IPS-20b (cell line): Measurements from ENCODE around the gene LAMA2.

Experiments used
- H3K27ac ChIP-seq: one replicate; pipeline ENCODE4 v1.5.1; 2013; ENCODE audit warnings: low read length
- H3K27me3 ChIP-seq: 2 replicates; pipeline ENCODE4 v1.6.1; 2013; ENCODE audit warnings: mild to moderate bottlenecking, low read length, inconsistent platforms; ENCODE audit not compliant: insufficient read depth
- H3K36me3 ChIP-seq: 2 replicates; pipeline ENCODE4 v1.6.1; 2013; ENCODE audit warnings: low read depth, mild to moderate bottlenecking, inconsistent platforms, low read length, moderate library complexity; ENCODE audit not compliant: insufficient read depth
- H3K4me1 ChIP-seq: 2 replicates; pipeline ENCODE4 v1.6.1; 2013; ENCODE audit warnings: mild to moderate bottlenecking, control low read depth, inconsistent platforms, low read length, moderate library complexity; ENCODE audit not compliant: insufficient read depth
- H3K4me3 ChIP-seq: 2 replicates; pipeline ENCODE4 v1.5.1; 2013; ENCODE audit warnings: mild to moderate bottlenecking, low read length, inconsistent platforms
- H3K9ac ChIP-seq: 2 replicates; pipeline ENCODE4 v1.6.1; 2013; ENCODE audit warnings: low read depth, mild to moderate bottlenecking, inconsistent platforms, low read length, moderate library complexity
- H3K9me3 ChIP-seq: 2 replicates; pipeline ENCODE4 v1.6.1; 2013; ENCODE audit warnings: mild to moderate bottlenecking, low read depth, low read length, inconsistent platforms; ENCODE audit not compliant: insufficient read depth

Gene LAMA2

DNA sequence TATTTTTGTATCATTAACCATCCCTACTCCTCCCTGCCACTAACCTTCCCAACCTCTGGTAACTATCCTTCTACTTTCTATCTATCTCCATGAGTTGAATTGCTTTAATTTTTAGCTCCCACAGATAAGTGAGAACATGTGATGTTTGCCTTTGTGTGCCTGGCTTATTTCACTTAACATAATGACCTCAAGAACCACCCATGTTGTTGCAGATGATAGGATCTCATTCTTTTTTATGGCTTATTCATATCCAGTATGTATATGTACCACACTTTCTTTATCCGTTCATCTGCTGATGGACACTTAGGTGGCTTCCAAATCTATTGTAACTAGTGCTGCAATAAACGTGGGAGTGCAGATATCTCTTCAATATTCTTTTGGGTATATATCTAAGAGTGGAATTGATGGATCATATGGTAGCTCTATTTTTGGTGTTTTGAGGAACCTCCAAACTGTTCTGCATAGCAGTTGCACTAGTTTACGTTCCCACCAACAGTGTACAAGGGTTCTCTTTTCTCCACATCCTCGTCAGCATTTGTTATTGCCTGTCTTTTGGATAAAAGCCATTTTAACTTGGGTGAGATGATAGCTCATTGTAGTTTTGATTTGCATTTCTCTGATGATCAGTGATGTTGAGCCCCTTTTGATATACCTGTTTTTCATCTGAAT is 625.7 kb downstream of the LAMA2 start:
- H3K36me3 ChIP-seq, result no peaks in the 10 kb centered on the region
- no peaks in the 10 kb centered on the region for H3K9me3 ChIP-seq
- H3K27me3 ChIP-seq, result no peaks in the 10 kb centered on the region
- H3K4me3 ChIP-seq, result no peak overlapping the region
- no peak overlapping the region for H3K9ac ChIP-seq
- no peak overlapping the region for H3K27ac ChIP-seq
- no peaks in the 10 kb centered on the region for H3K4me1 ChIP-seq

DNA sequence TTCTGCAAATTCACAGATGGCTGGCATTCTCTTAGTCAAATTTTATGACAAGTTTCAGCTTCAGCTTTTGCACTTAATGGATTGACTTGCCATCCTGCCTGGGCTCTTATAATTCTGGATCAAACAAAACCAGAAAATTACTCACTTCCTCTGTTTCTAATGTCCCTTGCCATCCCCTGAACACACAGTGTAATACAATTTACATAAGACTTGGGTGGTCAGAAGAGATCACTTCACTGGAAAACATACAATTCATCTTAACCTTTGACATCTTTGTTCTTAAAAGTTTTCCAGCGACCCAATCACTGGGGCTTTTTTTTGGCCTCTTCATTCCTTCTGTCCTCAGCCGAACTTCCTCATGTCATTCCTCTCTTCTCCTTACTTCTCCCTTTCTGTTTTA is 628.0 kb downstream of the LAMA2 start:
- Histone ChIP-seq H3K27ac (no peak overlapping the region), H3K4me1 (no peaks in the 10 kb centered on the region), H3K4me3 (no peak overlapping the region)

DNA sequence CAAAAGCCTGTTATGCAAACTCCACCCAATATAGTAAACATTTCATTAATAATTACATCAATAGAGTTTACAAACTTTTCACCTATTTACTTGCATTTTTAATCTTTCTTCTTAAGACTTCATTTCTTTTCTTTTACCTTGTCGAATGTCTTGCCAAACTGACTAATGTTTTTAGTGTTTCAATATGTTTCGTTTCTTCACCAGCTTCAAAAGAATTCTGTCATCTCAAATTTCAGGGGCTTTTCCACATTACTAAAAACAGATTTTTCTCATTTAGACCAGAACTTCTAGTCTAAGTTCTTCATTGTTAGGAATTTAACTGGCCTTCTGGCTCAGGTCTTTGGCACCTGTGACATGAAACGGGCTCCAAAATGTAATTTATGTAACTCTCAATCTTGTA is 630.5 kb downstream of the LAMA2 start:
- Histone ChIP-seq H3K4me3 (no peak overlapping the region), H3K27me3 (no peaks in the 10 kb centered on the region), H3K4me1 (no peaks in the 10 kb centered on the region), H3K9ac (no peak overlapping the region), H3K9me3 (no peaks in the 10 kb centered on the region), H3K36me3 (no peaks in the 10 kb centered on the region), H3K27ac (no peak overlapping the region)

More for the DNA sequence above, 628.0 kb downstream of the LAMA2 start:
- Histone ChIP-seq H3K36me3 (no peaks in the 10 kb centered on the region), H3K9me3 (no peaks in the 10 kb centered on the region), H3K27me3 (no peaks in the 10 kb centered on the region), H3K9ac (no peak overlapping the region)

DNA sequence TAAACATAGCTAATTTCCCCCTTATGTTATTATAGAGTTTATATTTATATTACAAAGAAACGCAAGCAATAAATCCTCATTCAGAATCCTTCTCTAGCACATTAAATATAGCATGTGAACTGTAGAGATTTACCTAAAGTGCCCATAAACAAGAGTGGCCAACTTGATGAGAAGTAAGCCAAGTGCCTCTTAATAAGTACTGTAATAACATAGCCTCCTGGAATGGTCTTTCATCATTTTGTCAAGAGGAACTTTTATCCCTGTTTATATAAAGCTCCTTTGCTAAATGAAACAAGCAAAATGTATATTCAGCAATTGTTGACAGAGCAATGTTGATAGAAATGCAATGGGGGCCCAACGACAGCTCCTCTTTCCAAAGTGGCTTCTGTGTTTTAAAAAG is 632.1 kb downstream of the LAMA2 start:
- H3K36me3 ChIP-seq, result no peaks in the 10 kb centered on the region

DNA sequence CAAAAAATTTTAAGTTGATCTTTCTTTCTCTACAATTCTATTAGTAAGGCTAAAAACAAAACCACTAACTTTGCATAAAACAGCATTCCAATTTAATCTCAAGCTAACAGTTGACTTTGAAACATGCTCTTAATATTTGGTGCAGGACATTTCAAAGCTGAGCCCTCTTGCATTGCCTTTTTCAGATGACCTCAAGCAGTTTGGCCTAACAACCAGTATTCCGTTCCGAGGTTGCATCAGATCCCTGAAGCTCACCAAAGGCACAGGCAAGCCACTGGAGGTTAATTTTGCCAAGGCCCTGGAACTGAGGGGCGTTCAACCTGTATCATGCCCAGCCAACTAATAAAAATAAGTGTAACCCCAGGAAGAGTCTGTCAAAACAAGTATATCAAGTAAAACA is 633.1 kb downstream of the LAMA2 start:
- H3K9ac ChIP-seq, result no peak overlapping the region
- no peaks in the 10 kb centered on the region for H3K4me1 ChIP-seq
- H3K36me3 ChIP-seq, result no peaks in the 10 kb centered on the region
- no peak overlapping the region for H3K27ac ChIP-seq
- H3K4me3 ChIP-seq, result no peak overlapping the region
- H3K27me3 ChIP-seq, result no peaks in the 10 kb centered on the region
- no peaks in the 10 kb centered on the region for H3K9me3 ChIP-seq

More for the DNA sequence above, 632.1 kb downstream of the LAMA2 start:
- H3K9me3 ChIP-seq, result no peaks in the 10 kb centered on the region
- no peaks in the 10 kb centered on the region for H3K4me1 ChIP-seq
- H3K27me3 ChIP-seq, result no peaks in the 10 kb centered on the region
- no peak overlapping the region for H3K4me3 ChIP-seq
- no peak overlapping the region for H3K27ac ChIP-seq
- H3K9ac ChIP-seq, result no peak overlapping the region

DNA sequence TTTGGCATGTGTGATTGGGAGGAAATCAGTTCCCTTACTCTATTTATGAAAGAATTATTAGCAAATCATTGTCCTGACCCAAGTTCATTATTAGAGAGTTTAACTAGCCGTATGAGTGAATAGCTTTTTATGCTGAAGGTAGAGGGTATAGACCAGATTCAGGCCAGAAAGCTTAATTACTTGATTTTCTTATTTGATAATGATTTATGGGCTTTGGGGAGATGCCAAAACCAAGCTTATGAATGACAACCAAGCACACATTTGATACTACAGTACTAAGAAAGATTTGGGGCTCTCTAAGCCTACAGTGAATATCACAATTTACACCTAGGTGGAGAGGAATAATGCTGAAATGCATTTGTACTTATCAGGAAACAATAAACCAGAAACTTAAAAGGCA is 633.8 kb downstream of the LAMA2 start:
- no peaks in the 10 kb centered on the region for H3K9me3 ChIP-seq
- H3K27ac ChIP-seq, result no peak overlapping the region
- H3K9ac ChIP-seq, result no peak overlapping the region
- H3K36me3 ChIP-seq, result no peaks in the 10 kb centered on the region
- H3K27me3 ChIP-seq, result no peaks in the 10 kb centered on the region
- no peak overlapping the region for H3K4me3 ChIP-seq
- no peaks in the 10 kb centered on the region for H3K4me1 ChIP-seq

DNA sequence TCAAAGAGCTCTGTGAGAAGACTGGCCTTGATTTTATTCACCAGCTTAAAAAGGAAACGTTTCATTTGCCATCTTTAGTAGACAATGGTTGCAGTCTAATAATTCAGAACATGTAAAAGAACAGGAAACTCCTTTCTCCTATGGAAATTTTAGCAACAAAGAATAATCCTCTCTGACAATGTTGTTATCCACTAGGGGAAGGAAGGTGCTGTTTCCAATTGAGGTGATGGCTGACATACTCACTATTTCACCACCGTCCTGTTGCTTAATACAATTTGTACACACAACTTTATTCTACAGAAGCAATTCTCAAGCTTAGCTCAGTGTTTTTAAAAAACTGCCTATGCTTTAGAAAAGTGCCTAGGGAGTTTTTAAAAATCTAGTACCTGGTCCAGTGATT is 634.4 kb downstream of the LAMA2 start:
- no peaks in the 10 kb centered on the region for H3K36me3 ChIP-seq
- H3K27me3 ChIP-seq, result no peaks in the 10 kb centered on the region
- no peak overlapping the region for H3K9ac ChIP-seq
- H3K9me3 ChIP-seq, result no peaks in the 10 kb centered on the region
- H3K4me1 ChIP-seq, result no peaks in the 10 kb centered on the region
- H3K4me3 ChIP-seq, result no peak overlapping the region
- no peak overlapping the region for H3K27ac ChIP-seq

DNA sequence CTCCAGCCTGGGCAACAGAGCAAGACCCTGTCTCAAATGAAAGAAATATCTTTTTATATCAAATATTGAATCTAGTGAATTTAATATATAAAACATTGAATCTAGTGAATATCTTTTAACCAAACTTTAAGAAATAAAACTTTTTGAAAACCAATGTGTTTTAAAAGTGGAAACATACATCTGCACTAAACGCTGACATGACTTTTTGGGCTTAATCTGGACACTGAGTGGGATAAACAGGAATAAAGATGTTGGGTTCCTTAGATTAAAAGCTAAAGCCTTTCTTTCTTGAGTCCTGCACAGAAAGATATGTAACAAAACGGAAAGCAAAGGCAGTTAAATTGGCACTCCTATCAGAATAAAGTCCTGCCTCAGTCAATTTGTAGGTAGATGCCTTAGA is 636.8 kb downstream of the LAMA2 start:
- no peak overlapping the region for H3K27ac ChIP-seq
- H3K4me3 ChIP-seq, result no peak overlapping the region
- H3K36me3 ChIP-seq, result no peaks in the 10 kb centered on the region
- no peaks in the 10 kb centered on the region for H3K4me1 ChIP-seq
- H3K9ac ChIP-seq, result no peak overlapping the region
- no peaks in the 10 kb centered on the region for H3K9me3 ChIP-seq
- no peaks in the 10 kb centered on the region for H3K27me3 ChIP-seq

DNA sequence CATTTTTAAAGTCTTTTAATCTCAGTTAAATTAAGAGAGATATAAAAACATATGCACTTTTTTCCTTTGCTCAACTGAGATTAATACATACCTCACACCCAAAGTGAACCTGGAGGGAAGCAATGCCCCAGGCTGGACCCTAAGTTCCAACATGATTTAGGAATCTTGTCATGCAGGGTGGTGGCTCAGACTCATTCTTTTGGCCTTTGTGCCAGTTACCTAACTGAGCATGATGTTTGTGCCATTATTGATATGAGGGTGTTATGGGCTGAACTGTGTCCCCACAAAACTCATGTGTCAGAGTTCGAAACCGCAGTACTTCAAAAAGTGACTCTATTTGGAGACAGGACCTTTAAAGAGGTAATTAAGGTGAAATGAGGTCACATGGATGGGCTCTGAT is 639.0 kb downstream of the LAMA2 start:
- H3K9me3 ChIP-seq, result no peaks in the 10 kb centered on the region
- H3K4me1 ChIP-seq, result no peaks in the 10 kb centered on the region
- H3K36me3 ChIP-seq, result no peaks in the 10 kb centered on the region
- no peak overlapping the region for H3K27ac ChIP-seq
- no peak overlapping the region for H3K4me3 ChIP-seq
- no peak overlapping the region for H3K9ac ChIP-seq
- no peaks in the 10 kb centered on the region for H3K27me3 ChIP-seq

DNA sequence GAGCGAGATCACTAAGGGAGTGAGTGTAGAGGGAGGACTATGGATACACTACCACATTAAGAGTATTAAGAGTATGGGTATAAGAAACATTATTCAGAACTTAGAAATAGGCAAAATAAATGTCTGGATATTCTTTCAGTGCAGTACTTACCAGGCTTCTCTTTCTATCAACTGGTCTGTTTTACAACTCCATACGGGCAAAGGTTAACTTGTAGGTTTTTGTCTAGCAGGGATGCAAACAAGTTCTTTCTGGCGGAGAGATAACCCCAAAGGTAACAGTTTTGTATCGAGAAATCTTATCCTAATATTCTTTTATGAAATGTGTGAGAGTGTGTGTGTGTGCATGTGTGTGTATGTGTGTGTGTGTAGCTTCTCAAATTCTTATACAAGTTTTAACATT is 640.9 kb downstream of the LAMA2 start:
- H3K27me3 ChIP-seq, result no peaks in the 10 kb centered on the region
- H3K27ac ChIP-seq, result no peak overlapping the region
- H3K36me3 ChIP-seq, result no peaks in the 10 kb centered on the region
- H3K9ac ChIP-seq, result no peak overlapping the region
- H3K9me3 ChIP-seq, result no peaks in the 10 kb centered on the region
- no peak overlapping the region for H3K4me3 ChIP-seq
- H3K4me1 ChIP-seq, result no peaks in the 10 kb centered on the region

DNA sequence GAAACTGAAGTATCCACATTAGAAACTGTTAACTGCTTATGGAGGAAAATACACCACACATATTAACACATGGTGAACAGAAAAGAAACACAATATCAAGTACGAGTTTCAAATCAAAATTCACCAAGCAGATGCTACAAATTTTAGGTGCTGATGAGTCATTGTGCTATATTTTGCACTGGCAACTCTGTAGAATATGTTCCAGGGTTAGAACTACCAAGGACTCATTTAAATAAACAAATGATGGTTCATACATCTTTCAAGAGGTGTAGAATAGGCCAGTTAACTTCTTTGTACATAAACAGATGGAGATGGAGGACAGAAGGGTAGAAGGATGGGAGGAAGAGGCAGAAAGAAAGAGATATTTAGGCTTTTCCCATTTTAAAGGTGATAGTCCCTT is 642.1 kb downstream of the LAMA2 start:
- H3K27me3 ChIP-seq, result no peaks in the 10 kb centered on the region
- H3K27ac ChIP-seq, result no peak overlapping the region
- H3K4me3 ChIP-seq, result no peak overlapping the region
- no peaks in the 10 kb centered on the region for H3K36me3 ChIP-seq
- no peaks in the 10 kb centered on the region for H3K9me3 ChIP-seq
- no peaks in the 10 kb centered on the region for H3K4me1 ChIP-seq
- no peak overlapping the region for H3K9ac ChIP-seq

DNA sequence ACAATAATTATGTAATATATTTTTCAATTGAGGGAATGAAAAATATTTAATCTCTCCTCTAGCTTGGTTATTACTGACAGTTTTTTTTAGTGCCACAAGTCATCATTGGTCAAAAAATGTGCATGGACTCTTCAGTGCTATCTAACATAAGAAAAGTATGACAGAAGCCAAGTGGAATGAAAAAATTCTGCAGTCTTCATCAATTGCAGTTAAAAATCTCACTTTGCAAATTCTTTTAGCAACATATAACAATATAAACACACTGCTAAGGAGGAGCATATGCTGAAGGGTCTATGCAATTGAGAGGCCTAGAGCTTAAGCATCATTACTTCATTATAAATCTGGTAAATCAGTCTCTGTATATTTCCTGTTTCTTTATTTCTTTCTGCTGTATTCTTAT is 652.0 kb downstream of the LAMA2 start:
- no peak overlapping the region for H3K27ac ChIP-seq
- no peaks in the 10 kb centered on the region for H3K4me1 ChIP-seq
- H3K9me3 ChIP-seq, result no peaks in the 10 kb centered on the region
- H3K9ac ChIP-seq, result no peak overlapping the region
- H3K36me3 ChIP-seq, result no peaks in the 10 kb centered on the region
- H3K27me3 ChIP-seq, result no peaks in the 10 kb centered on the region
- H3K4me3 ChIP-seq, result no peak overlapping the region
